H9 (cell line): ENCODE results near the gene ARHGEF17. TPM values are rescaled to one million over a fixed set of nuclear protein-coding genes. Genes with fewer than 3 reads are reported as not detected.

ENCODE experiments used
- DNase-seq: peaks from one replicate; pipeline ENCODE4 v3.0.0-alpha.2; 2017
- H2AFZ ChIP-seq: one replicate; pipeline ENCODE4 v1.6.1; 2013; ENCODE audit warnings: mild to moderate bottlenecking, low read length, control low read depth, moderate library complexity
- H2AK5ac ChIP-seq: 2 replicates; pipeline ENCODE4 v1.6.1; 2013; ENCODE audit warnings: low read length, control low read depth, mixed read lengths; ENCODE audit not compliant: insufficient read length
- H2BK120ac ChIP-seq: one replicate; pipeline ENCODE4 v1.6.1; 2013; ENCODE audit warnings: low read depth, mild to moderate bottlenecking, low read length, control low read depth, inconsistent platforms; ENCODE audit not compliant: poor library complexity, severe bottlenecking
- H2BK12ac ChIP-seq: 2 replicates; pipeline ENCODE4 v1.6.1; 2013; ENCODE audit warnings: low read length, control low read depth, mixed read lengths, low read depth; ENCODE audit not compliant: insufficient read length
- H2BK15ac ChIP-seq: 2 replicates; pipeline ENCODE4 v1.6.1; 2013; ENCODE audit warnings: low read depth, low read length, control low read depth
- H2BK20ac ChIP-seq: one replicate; pipeline ENCODE4 v1.6.1; 2013; ENCODE audit warnings: low read depth, mild to moderate bottlenecking, low read length, control low read depth, inconsistent platforms; ENCODE audit not compliant: poor library complexity, severe bottlenecking
- H2BK5ac ChIP-seq: 2 replicates; pipeline ENCODE4 v1.6.1; 2013; ENCODE audit warnings: low read length, control low read depth, mixed read lengths; ENCODE audit not compliant: insufficient read length
- H3K14ac ChIP-seq: 2 replicates; pipeline ENCODE4 v1.6.1; 2013; ENCODE audit warnings: low read length, control low read depth; ENCODE audit not compliant: insufficient read depth
- H3K18ac ChIP-seq: 2 replicates; pipeline ENCODE4 v1.6.1; 2013; ENCODE audit warnings: low read depth, mild to moderate bottlenecking, mixed read lengths, low read length, control low read depth; ENCODE audit not compliant: insufficient read length
- H3K23ac ChIP-seq: 2 replicates; pipeline ENCODE4 v1.6.1; 2013; ENCODE audit warnings: low read length, control low read depth, mixed read lengths, low read depth; ENCODE audit not compliant: insufficient read length
- H3K23me2 ChIP-seq: 2 replicates; pipeline ENCODE4 v1.6.1; 2013; ENCODE audit warnings: low read depth, mild to moderate bottlenecking, mixed read lengths, low read length, control low read depth; ENCODE audit not compliant: insufficient read length, poor library complexity, severe bottlenecking
- H3K27ac ChIP-seq: 2 replicates; pipeline ENCODE4 v1.5.1; 2013; ENCODE audit warnings: low read length, control low read depth, mixed read lengths, low read depth; ENCODE audit not compliant: insufficient read length
- H3K27me3 ChIP-seq: 2 replicates; pipeline ENCODE4 v1.6.1; 2013; ENCODE audit warnings: low read length, control low read depth, inconsistent platforms; ENCODE audit not compliant: insufficient read depth
- H3K4ac ChIP-seq: 2 replicates; pipeline ENCODE4 v1.6.1; 2013; ENCODE audit warnings: low read depth, mild to moderate bottlenecking, control low read depth, inconsistent platforms, low read length, moderate library complexity
- H3K4me1 ChIP-seq: 2 replicates; pipeline ENCODE4 v1.6.1; 2013; ENCODE audit warnings: low read length, control low read depth, inconsistent platforms; ENCODE audit not compliant: insufficient read depth
- H3K4me2 ChIP-seq: 2 replicates; pipeline ENCODE4 v1.6.1; 2013; ENCODE audit warnings: low read length, control low read depth, mixed read lengths; ENCODE audit not compliant: insufficient read length, insufficient read depth
- H3K56ac ChIP-seq: 2 replicates; pipeline ENCODE4 v1.6.1; 2013; ENCODE audit warnings: low read depth, mild to moderate bottlenecking, mixed read lengths, low read length, control low read depth; ENCODE audit not compliant: insufficient read length
- H3K79me1 ChIP-seq: 2 replicates; pipeline ENCODE4 v1.6.1; 2013; ENCODE audit warnings: low read depth, mild to moderate bottlenecking, moderate library complexity, low read length, control low read depth, inconsistent platforms; ENCODE audit not compliant: insufficient read depth, poor library complexity, severe bottlenecking
- H3K79me2 ChIP-seq: 2 replicates; pipeline ENCODE4 v1.6.1; 2013; ENCODE audit warnings: low read length, control low read depth, inconsistent platforms; ENCODE audit not compliant: insufficient read depth
- H3K9ac ChIP-seq: 2 replicates; pipeline ENCODE4 v1.6.1; 2013; ENCODE audit warnings: low read length, control low read depth, mixed read lengths; ENCODE audit not compliant: insufficient read length; ENCODE audit errors: extremely low read depth
- H3K9me3 ChIP-seq: one replicate; pipeline ENCODE4 v1.6.1; 2013; ENCODE audit warnings: low read depth, low read length, inconsistent platforms; ENCODE audit not compliant: control insufficient read depth
- H3T11ph ChIP-seq: one replicate; pipeline ENCODE4 v1.6.1; 2013; ENCODE audit warnings: mild to moderate bottlenecking, low read length, control low read depth, inconsistent platforms
- H4K20me1 ChIP-seq: one replicate; pipeline ENCODE4 v1.6.1; 2013; ENCODE audit not compliant: control insufficient read depth, insufficient read length, insufficient read depth
- H4K5ac ChIP-seq: 2 replicates; pipeline ENCODE4 v1.6.1; 2013; ENCODE audit warnings: low read depth, mild to moderate bottlenecking, mixed read lengths, low read length, control low read depth; ENCODE audit not compliant: insufficient read length
- H4K8ac ChIP-seq: replicated peaks from 2 replicates; pipeline ENCODE4 v1.6.1; 2013; ENCODE audit warnings: low read length, control low read depth, mixed read lengths, low read depth; ENCODE audit not compliant: insufficient read length
- H4K91ac ChIP-seq: 2 replicates; pipeline ENCODE4 v1.6.1; 2013; ENCODE audit warnings: low read depth, mild to moderate bottlenecking, moderate library complexity, mixed read lengths, low read length, control low read depth; ENCODE audit not compliant: insufficient read length
- H3K27ac Mint-ChIP-seq, 3 experiments: 2 replicates in 2 of 3; 3 replicates in 1 of 3; pipeline ENCODE4 v1.8.0; 2020 to 2021; ENCODE audit warnings: mixed read lengths in 3 of 3, mild to moderate bottlenecking in 1 of 3, moderate library complexity in 1 of 3
- H3K27me3 Mint-ChIP-seq: 2 replicates; pipeline ENCODE4 v1.8.0; 2021; ENCODE audit warnings: low read depth, mild to moderate bottlenecking, moderate library complexity, mixed read lengths
- H3K36me3 Mint-ChIP-seq, 3 experiments: 2 replicates in 2 of 3; 3 replicates in 1 of 3; pipeline ENCODE4 v1.8.0; 2020 to 2021; ENCODE audit warnings: low read depth in 3 of 3, mixed read lengths in 3 of 3; ENCODE audit not compliant: insufficient read depth in 1 of 3
- H3K4me1 Mint-ChIP-seq, 2 experiments: 2 replicates each; pipeline ENCODE4 v1.8.0; 2020; ENCODE audit warnings: mixed read lengths in 2 of 2
- H3K4me3 Mint-ChIP-seq, 2 experiments: 2 replicates in 1 of 2; 3 replicates in 1 of 2; pipeline ENCODE4 v1.8.0; 2020 to 2021; ENCODE audit warnings: mild to moderate bottlenecking in 2 of 2, mixed read lengths in 2 of 2, moderate library complexity in 1 of 2
- H3K9me3 Mint-ChIP-seq, 2 experiments: 2 replicates in 1 of 2; 3 replicates in 1 of 2; pipeline ENCODE4 v1.8.0; 2020; ENCODE audit warnings: mild to moderate bottlenecking in 2 of 2, mixed read lengths in 2 of 2, moderate library complexity in 1 of 2
- WGBS: extraction: QIAGEN DNeasy Blood & Tissue Kit; methylation state at CpG from one replicate; pipeline ENCODE4 v1.1.7; 2013; ENCODE audit warnings: missing lambda C conversion rate, low lambda C conversion rate, mixed read lengths; ENCODE audit not compliant: insufficient read length; ENCODE audit errors: extremely low coverage; 5-methylcytosine and 5-hydroxymethylcytosine counted together
- total RNA-seq: library from RNA; stranded (reverse); gene quantifications from 2 replicates; pipeline ENCODE4 v1.2.1, GENCODE V29; 2021
- TF ChIP-seq, protein P1 (sequence below): fragments of 200-600 bp; sonication (generic); conservative IDR thresholded peaks from 3 replicates; pipeline ENCODE4 v1.8.0; 2021; ENCODE audit warnings: antibody characterized with exemption, mild to moderate bottlenecking

Gene ARHGEF17
- total RNA-seq, 1 experiment from 2014 or later = 7.4 TPM

DNA sequence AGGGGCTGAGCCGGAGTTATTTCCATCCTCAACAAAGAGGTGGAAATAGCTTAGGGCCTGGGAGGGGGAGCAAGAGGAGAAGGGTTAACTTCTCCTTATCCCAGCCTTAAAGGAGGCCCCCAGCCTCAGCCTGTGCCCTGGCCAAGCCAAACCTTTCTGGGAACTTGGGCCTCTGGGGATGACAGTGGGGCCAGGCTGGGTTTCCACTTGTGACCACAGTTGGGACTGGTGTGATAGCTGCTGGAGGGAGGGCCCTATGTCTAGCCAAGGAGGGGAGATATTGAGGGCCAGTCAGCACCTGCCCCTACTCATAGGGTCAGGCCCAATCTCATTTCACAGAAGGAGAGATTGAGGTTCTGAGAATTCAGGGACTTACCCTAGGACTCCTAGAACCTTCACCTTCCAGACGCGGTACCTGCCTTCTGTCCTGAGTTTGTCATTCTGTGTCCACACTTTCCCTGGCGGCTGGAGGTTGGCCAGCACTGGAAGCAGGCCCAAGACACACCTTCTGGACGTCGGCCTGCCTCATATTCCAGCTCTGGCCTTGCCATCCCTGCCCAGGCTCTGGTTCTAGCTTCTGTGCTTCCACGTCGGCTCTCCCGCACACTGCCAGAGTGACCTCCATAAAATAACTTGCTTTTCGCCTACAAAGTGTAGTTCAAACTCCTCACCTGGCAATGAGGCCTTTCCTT, 71.3 kb downstream of the ARHGEF17 start:
- Histone ChIP-seq H3K9me3 (no peaks in the 10 kb centered on the region), H2BK120ac (no peak overlapping the region), H3K9ac (no peak overlapping the region), H2AK5ac (no peak overlapping the region), H2BK20ac (no peak overlapping the region), H3K79me2 (no peaks in the 10 kb centered on the region; the same call in 1 of the 2 replicates), H3T11ph (no peak overlapping the region), H3K4me1 (peaks cover 3% of the 10 kb centered on the region; the same call in 1 of the 2 replicates), H3K4ac (no peak overlapping the region), H3K23ac (no peak overlapping the region), H4K91ac (no peak overlapping the region), H2BK12ac (no peak overlapping the region), H3K79me1 (no peaks in the 10 kb centered on the region), H4K8ac (no peak overlapping the region), H3K23me2 (peaks cover 6% of the 10 kb centered on the region), H3K14ac (no peak overlapping the region), H2AFZ (no peak overlapping the region), H4K20me1 (no peaks in the 10 kb centered on the region), H3K27me3 (no peaks in the 10 kb centered on the region; the same call in 1 of the 2 replicates), H3K4me2 (no peak overlapping the region), H3K27ac (no peak overlapping the region), H3K18ac (no peak overlapping the region), H3K56ac (no peak overlapping the region), H2BK15ac (no peak overlapping the region), H2BK5ac (no peak overlapping the region), H4K5ac (no peak overlapping the region)
- TF ChIP-seq, protein P1, sequence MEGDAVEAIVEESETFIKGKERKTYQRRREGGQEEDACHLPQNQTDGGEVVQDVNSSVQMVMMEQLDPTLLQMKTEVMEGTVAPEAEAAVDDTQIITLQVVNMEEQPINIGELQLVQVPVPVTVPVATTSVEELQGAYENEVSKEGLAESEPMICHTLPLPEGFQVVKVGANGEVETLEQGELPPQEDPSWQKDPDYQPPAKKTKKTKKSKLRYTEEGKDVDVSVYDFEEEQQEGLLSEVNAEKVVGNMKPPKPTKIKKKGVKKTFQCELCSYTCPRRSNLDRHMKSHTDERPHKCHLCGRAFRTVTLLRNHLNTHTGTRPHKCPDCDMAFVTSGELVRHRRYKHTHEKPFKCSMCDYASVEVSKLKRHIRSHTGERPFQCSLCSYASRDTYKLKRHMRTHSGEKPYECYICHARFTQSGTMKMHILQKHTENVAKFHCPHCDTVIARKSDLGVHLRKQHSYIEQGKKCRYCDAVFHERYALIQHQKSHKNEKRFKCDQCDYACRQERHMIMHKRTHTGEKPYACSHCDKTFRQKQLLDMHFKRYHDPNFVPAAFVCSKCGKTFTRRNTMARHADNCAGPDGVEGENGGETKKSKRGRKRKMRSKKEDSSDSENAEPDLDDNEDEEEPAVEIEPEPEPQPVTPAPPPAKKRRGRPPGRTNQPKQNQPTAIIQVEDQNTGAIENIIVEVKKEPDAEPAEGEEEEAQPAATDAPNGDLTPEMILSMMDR = no peak
- Mint-ChIP-seq H3K4me1 (peaks cover 29 to 31% of the 10 kb centered on the region in 2 experiments), H3K36me3 (no peaks in the 10 kb centered on the region; a peak in 1 of 7 replicates), H3K27me3 (peaks cover 19% of the 10 kb centered on the region), H3K4me3 (no peak overlapping the region), H3K9me3 (no peaks in the 10 kb centered on the region), H3K27ac (no peak overlapping the region; a peak in 2 of 7 replicates)
- DNase-seq = no peak
- WGBS = no CpG with 5 or more reads among the region's 10 CpGs
